ENCODE results near the gene ZNF200. TPM values are rescaled to one million over a fixed set of nuclear protein-coding genes. Genes with fewer than 3 reads are reported as not detected.

ZNF200 gene
- polyA plus RNA-seq, 3 donors = 2.0 to 2.8 (median 2.5) TPM

- Mint-ChIP-seq H3K27ac (peak overlapping the region; percentile 93 to 99 (median 98)), H3K4me1 (peaks cover 95% of the 10 kb centered on the region), H3K4me3 (peak overlapping the region; percentile 97 to 99), H3K27me3 (ENCODE audit: low read depth in 3 of 3) (peaks cover 0 to 2% (median 0%) of the 10 kb centered on the region in 3 donors), H3K36me3 (peaks cover 22 to 34% of the 10 kb centered on the region in 2 donors), H3K9me3 (peaks cover 0 to 2% (median 0%) of the 10 kb centered on the region in 7 donors)
- H2AFZ ChIP-seq (ENCODE audit: insufficient read depth, low read depth, low read length, poor library complexity, severe bottlenecking) = no peak overlapping the region
- peak overlapping the region; percentile 88 for H3K4me2 ChIP-seq (replicated peaks; ENCODE audit: extremely low read depth, low read length, poor library complexity, severe bottlenecking)
- intact Hi-C loops (cut with micrococcal nuclease) = loop anchor here in 1 of 2 donors (2.0 kb wide), 1 partner anchor 26 kb away; the partner anchor contains the start of gene ZNF263
- peak overlapping the region; percentile 90 to 98 for H3K27ac ChIP-seq (ENCODE audit: low read depth in 1 of 2, low read length in 2 of 2)
- H3K79me2 ChIP-seq (ENCODE audit: insufficient read depth, low read length) = peaks cover 58% of the 10 kb centered on the region
- peak in 2 of 3 donors; percentile 52 to 68 for DNase-seq
- no peak for TF ChIP-seq CTCF (IDR thresholded peaks at IDR 0.05)
- H3K27me3 ChIP-seq (ENCODE audit: control insufficient read depth in 2 of 2, insufficient read depth in 2 of 2, low read length in 2 of 2) = no peaks in the 10 kb centered on the region
- H3K9me3 ChIP-seq (replicated peaks in 1 of 2; ENCODE audit: control insufficient read depth in 1 of 2, insufficient read depth in 1 of 2, low read length in 2 of 2) = no peaks in the 10 kb centered on the region
- 58% methylated on average over 3 of the region's 9 CpGs for WGBS (ENCODE audit: insufficient coverage)
- peaks cover 86 to 96% of the 10 kb centered on the region in 2 donors for H3K4me1 ChIP-seq (ENCODE audit: control insufficient read depth in 1 of 2, insufficient read depth in 2 of 2, low read length in 2 of 2)
- peak overlapping the region; percentile 80 for H3K9ac ChIP-seq (ENCODE audit: insufficient read depth, low read length, poor library complexity, severe bottlenecking)
- peaks cover 26 to 31% of the 10 kb centered on the region in 2 donors for H3K36me3 ChIP-seq (replicated peaks in 1 of 2; ENCODE audit: control insufficient read depth in 1 of 2, insufficient read depth in 2 of 2, low read length in 2 of 2)
- H4K20me1 ChIP-seq (ENCODE audit: insufficient read depth, low read length) = peaks cover 45% of the 10 kb centered on the region
- peak overlapping the region; percentile 85 to 98 (median 92) for H3K4me3 ChIP-seq (replicated peaks in 1 of 3; ENCODE audit: low read depth in 2 of 3, low read length in 3 of 3)
Measured at GRCh38 chr16:3256866-3257465, 22.0 kb upstream of the ZNF200 start.

- intact Hi-C loops (cut with micrococcal nuclease) = loop anchor here in 1 of 2 donors (2.0 kb wide), 1 partner anchor 26 kb away; the partner anchor contains the start of gene ZNF263
- Histone ChIP-seq H3K27me3 (ENCODE audit: control insufficient read depth in 2 of 2, insufficient read depth in 2 of 2, low read length in 2 of 2) (no peaks in the 10 kb centered on the region), H3K79me2 (ENCODE audit: insufficient read depth, low read length) (peaks cover 65% of the 10 kb centered on the region), H4K20me1 (ENCODE audit: insufficient read depth, low read length) (peaks cover 52% of the 10 kb centered on the region), H2AFZ (ENCODE audit: insufficient read depth, low read depth, low read length, poor library complexity, severe bottlenecking) (peak within 1 kb of the TSS; percentile 5), H3K36me3 (replicated peaks in 1 of 2; ENCODE audit: control insufficient read depth in 1 of 2, insufficient read depth in 2 of 2, low read length in 2 of 2) (peaks cover 32 to 38% of the 10 kb centered on the region in 2 donors), H3K4me3 (replicated peaks in 1 of 3; ENCODE audit: low read depth in 2 of 3, low read length in 3 of 3) (peak within 1 kb of the TSS; percentile 85 to 98 (median 92)), H3K4me2 (replicated peaks; ENCODE audit: extremely low read depth, low read length, poor library complexity, severe bottlenecking) (peak within 1 kb of the TSS; percentile 88), H3K27ac (ENCODE audit: low read depth in 1 of 2, low read length in 2 of 2) (peak within 1 kb of the TSS; percentile 90 to 98), H3K4me1 (ENCODE audit: control insufficient read depth in 1 of 2, insufficient read depth in 2 of 2, low read length in 2 of 2) (peaks cover 87 to 96% of the 10 kb centered on the region in 2 donors), H3K9me3 (replicated peaks in 1 of 2; ENCODE audit: control insufficient read depth in 1 of 2, insufficient read depth in 1 of 2, low read length in 2 of 2) (no peaks in the 10 kb centered on the region), H3K9ac (ENCODE audit: insufficient read depth, low read length, poor library complexity, severe bottlenecking) (peak within 1 kb of the TSS; percentile 80)
- Mint-ChIP-seq H3K36me3 (peaks cover 27 to 40% of the 10 kb centered on the region in 2 donors), H3K4me1 (peaks cover 95% of the 10 kb centered on the region), H3K9me3 (no peaks in the 10 kb centered on the region), H3K27ac (peak within 1 kb of the TSS; percentile 93 to 99 (median 98)), H3K27me3 (ENCODE audit: low read depth in 3 of 3) (peaks cover 0 to 2% (median 0%) of the 10 kb centered on the region in 3 donors), H3K4me3 (peak within 1 kb of the TSS; percentile 97 to 99)
- 54% methylated on average over 12 of the region's 14 CpGs for WGBS (ENCODE audit: insufficient coverage)
- TF ChIP-seq CTCF (IDR thresholded peaks at IDR 0.05) = no peak
- DNase-seq = peak; percentile 76 to 93 (median 92)
Measured at GRCh38 chr16:3256146-3256865, 21.3 kb upstream of the ZNF200 start, which contains the start of gene MEFV. Gene MEFV (minus strand): TSS chr16:3256633. CDS start chr16:3256587, 46 bp downstream.
